ENCODE data around the gene PLP2. TPM values are rescaled to one million over a fixed set of nuclear protein-coding genes. Genes with fewer than 3 reads are reported as not detected.

PLP2 gene
- total and polyA plus RNA-seq, 3 donors from 2014 or later = 19.0 to 61.6 (median 21.4) TPM

DNA sequence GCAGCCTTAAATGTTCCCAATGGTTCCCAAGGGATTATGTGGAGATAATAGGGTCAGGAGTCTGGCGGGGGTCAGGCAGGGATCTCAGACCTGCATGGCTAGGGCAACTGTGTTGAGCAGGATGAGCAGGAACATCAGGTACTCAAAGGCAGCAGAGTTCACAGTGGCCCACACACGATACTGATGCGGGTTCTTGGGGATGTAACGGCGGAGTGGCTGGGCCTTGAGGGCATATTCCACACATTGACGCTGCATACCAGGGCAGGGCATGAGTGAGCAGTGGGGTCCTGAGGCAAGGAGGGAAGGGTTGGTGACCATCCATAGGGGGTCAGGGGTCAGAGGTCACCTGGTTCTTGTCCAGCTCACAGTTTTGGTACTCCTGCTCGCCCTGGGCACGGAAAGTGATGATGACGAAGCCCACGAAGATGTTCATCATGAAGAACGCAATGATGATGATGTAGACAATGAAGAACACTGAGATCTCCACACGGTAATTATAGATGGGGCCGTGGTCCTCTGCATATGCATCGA is 43.4 kb downstream of the PLP2 start:
- Histone ChIP-seq H3K27ac (no peak overlapping the region), H3K4me1 (no peaks in the 10 kb centered on the region), H3K36me3 (ENCODE audit: low read depth, missing control alignments) (no peaks in the 10 kb centered on the region), H3K9me3 (no peaks in the 10 kb centered on the region), H3K4me3 (no peak overlapping the region), H3K27me3 (no peaks in the 10 kb centered on the region)
- no peak for TF ChIP-seq POLR2A (IDR thresholded peaks at IDR 0.05)
- TF ChIP-seq, protein P1, sequence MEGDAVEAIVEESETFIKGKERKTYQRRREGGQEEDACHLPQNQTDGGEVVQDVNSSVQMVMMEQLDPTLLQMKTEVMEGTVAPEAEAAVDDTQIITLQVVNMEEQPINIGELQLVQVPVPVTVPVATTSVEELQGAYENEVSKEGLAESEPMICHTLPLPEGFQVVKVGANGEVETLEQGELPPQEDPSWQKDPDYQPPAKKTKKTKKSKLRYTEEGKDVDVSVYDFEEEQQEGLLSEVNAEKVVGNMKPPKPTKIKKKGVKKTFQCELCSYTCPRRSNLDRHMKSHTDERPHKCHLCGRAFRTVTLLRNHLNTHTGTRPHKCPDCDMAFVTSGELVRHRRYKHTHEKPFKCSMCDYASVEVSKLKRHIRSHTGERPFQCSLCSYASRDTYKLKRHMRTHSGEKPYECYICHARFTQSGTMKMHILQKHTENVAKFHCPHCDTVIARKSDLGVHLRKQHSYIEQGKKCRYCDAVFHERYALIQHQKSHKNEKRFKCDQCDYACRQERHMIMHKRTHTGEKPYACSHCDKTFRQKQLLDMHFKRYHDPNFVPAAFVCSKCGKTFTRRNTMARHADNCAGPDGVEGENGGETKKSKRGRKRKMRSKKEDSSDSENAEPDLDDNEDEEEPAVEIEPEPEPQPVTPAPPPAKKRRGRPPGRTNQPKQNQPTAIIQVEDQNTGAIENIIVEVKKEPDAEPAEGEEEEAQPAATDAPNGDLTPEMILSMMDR (IDR thresholded peaks at IDR 0.05) = no peak
- DNase-seq = no peak
- WGBS, 2 donors = 82 to 100% methylated on average over 1 to 10 of the region's 14 CpGs
- intact Hi-C loops (cut with DNase I; ENCODE audit: low total_unique reads) = no loop called here

DNA sequence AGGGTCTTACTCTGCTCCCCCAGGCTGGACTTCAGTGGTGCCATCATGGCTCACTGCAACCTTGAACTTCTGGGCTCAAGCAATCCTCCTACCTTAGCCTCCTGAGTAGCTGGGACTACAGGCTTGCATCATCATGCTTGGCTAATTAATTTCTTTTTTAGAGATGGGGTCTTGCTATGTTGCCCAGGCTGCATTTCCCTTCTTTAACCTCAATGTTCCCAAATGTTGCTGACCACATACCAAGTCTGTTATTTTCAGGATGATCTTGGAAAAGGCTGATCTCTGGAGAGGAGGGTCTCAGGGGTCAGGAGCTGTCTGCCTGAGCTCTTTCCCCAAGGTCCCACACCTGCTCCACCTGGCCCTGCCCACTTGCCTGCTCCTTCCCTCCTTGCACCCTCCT is 48.4 kb downstream of the PLP2 start:
- no peak for DNase-seq
- no peaks in the 10 kb centered on the region for H3K27me3 ChIP-seq

DNA sequence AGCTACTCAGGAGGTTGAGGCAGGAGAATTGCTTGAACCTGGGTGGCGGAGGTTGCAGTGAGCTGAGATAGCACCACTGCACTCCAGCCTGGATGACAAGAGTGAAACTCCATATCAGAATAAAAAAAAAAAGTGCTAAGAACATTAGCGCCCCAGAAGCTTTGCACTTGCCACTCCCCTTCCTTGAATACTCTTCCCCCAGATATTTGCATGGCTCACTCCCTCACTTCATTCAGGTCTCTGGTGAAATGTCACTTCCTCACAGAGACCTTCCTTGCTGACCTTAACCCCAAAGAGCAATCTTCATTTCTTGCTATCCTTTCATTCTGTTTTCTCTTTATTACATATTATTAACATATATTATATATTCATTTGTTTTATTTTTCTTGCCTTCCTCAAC is 50.2 kb downstream of the PLP2 start:
- H3K4me3 ChIP-seq = no peak overlapping the region
- intact Hi-C loops (cut with DNase I; ENCODE audit: low total_unique reads) = no loop called here
- no peak overlapping the region for H3K27ac ChIP-seq
- no peak for DNase-seq
- no peaks in the 10 kb centered on the region for H3K27me3 ChIP-seq
- WGBS, 2 donors = 79 to 86% methylated on average over 2 of the region's 2 CpGs
- H3K36me3 ChIP-seq (ENCODE audit: low read depth, missing control alignments) = no peaks in the 10 kb centered on the region
- H3K4me1 ChIP-seq = no peaks in the 10 kb centered on the region
- H3K9me3 ChIP-seq = no peaks in the 10 kb centered on the region
- TF ChIP-seq POLR2A (IDR thresholded peaks at IDR 0.05) = no peak
- TF ChIP-seq, protein P1 (IDR thresholded peaks at IDR 0.05) = no peak

More for the DNA sequence above, 48.4 kb downstream of the PLP2 start:
- Histone ChIP-seq H3K4me3 (no peak overlapping the region), H3K36me3 (ENCODE audit: low read depth, missing control alignments) (no peaks in the 10 kb centered on the region), H3K27ac (no peak overlapping the region), H3K9me3 (no peaks in the 10 kb centered on the region), H3K4me1 (no peaks in the 10 kb centered on the region)
- no peak for TF ChIP-seq POLR2A (IDR thresholded peaks at IDR 0.05)
- TF ChIP-seq, protein P1 (IDR thresholded peaks at IDR 0.05) = no peak
- intact Hi-C loops (cut with DNase I; ENCODE audit: low total_unique reads) = no loop called here

Small RNA genes lying within 50 kb of the gene (small RNA-seq; reads per million reads assigned to genes)
- 0 to 0.09 reads per million in 2 donors for gene RN7SL262P

Other genes with a start within 250 kb of the PLP2 start
- gene OTUD5, start 214.3 kb upstream of the PLP2 start, total RNA-seq = 10 to 100 TPM; 74.3 to 77.1 TPM
- 36.2 TPM for gene OTUD5, start 214.3 kb upstream of the PLP2 start, polyA plus RNA-seq (ENCODE audit: insufficient read depth, low read depth, low replicate concordance)
- gene KCND1, start 200.1 kb upstream of the PLP2 start, total RNA-seq = 1 to 10 TPM; 2.4 to 3.3 TPM
- gene KCND1, start 200.1 kb upstream of the PLP2 start, polyA plus RNA-seq (ENCODE audit: insufficient read depth, low read depth, low replicate concordance) = 2.3 TPM
- 10 to 100 TPM; 76.4 to 88.9 TPM for gene GRIPAP1, start 169.6 kb upstream of the PLP2 start, total RNA-seq
- 44.4 TPM for gene GRIPAP1, start 169.6 kb upstream of the PLP2 start, polyA plus RNA-seq (ENCODE audit: insufficient read depth, low read depth, low replicate concordance)
- 10 to 100 TPM; 53.9 to 66.0 TPM for gene TFE3, start 128.5 kb upstream of the PLP2 start, total RNA-seq
- gene TFE3, start 128.5 kb upstream of the PLP2 start, polyA plus RNA-seq (ENCODE audit: insufficient read depth, low read depth, low replicate concordance) = 29.3 TPM
- gene CCDC120, start 112.9 kb upstream of the PLP2 start, total RNA-seq = 10 to 100 TPM; 11.0 to 11.2 TPM
- 7.5 TPM for gene CCDC120, start 112.9 kb upstream of the PLP2 start, polyA plus RNA-seq (ENCODE audit: insufficient read depth, low read depth, low replicate concordance)
- 10 to 100 TPM; 43.7 to 58.7 TPM for gene PRAF2, start 97.9 kb upstream of the PLP2 start, total RNA-seq
- gene PRAF2, start 97.9 kb upstream of the PLP2 start, polyA plus RNA-seq (ENCODE audit: insufficient read depth, low read depth, low replicate concordance) = 60.9 TPM
- 10 to 100 TPM; 43.2 to 52.0 TPM for gene WDR45, start 92.0 kb upstream of the PLP2 start, total RNA-seq
- gene WDR45, start 92.0 kb upstream of the PLP2 start, polyA plus RNA-seq (ENCODE audit: insufficient read depth, low read depth, low replicate concordance) = 27.1 TPM
- 10 to 100 TPM; 19.6 to 24.8 TPM for gene GPKOW, start 48.2 kb upstream of the PLP2 start, total RNA-seq
- gene GPKOW, start 48.2 kb upstream of the PLP2 start, polyA plus RNA-seq (ENCODE audit: insufficient read depth, low read depth, low replicate concordance) = 17.9 TPM
- 1 to 10 TPM; 1.1 to 3.1 TPM for gene MAGIX, start 9.1 kb upstream of the PLP2 start, total RNA-seq
- gene MAGIX, start 9.1 kb upstream of the PLP2 start, polyA plus RNA-seq (ENCODE audit: insufficient read depth, low read depth, low replicate concordance) = 0.90 TPM
- 1 to 10 TPM; 6.1 to 9.9 TPM for gene PRICKLE3, start 14.5 kb downstream of the PLP2 start, total RNA-seq
- 2.7 TPM for gene PRICKLE3, start 14.5 kb downstream of the PLP2 start, polyA plus RNA-seq (ENCODE audit: insufficient read depth, low read depth, low replicate concordance)
- gene SYP, start 28.3 kb downstream of the PLP2 start, total RNA-seq = 1 to 10 TPM; 1.7 to 3.4 TPM
- 2.5 TPM for gene SYP, start 28.3 kb downstream of the PLP2 start, polyA plus RNA-seq (ENCODE audit: insufficient read depth, low read depth, low replicate concordance)
- under 1 TPM; 0.16 to 0.19 TPM for gene CACNA1F, start 61.4 kb downstream of the PLP2 start, total RNA-seq
- 0.24 TPM for gene CACNA1F, start 61.4 kb downstream of the PLP2 start, polyA plus RNA-seq (ENCODE audit: insufficient read depth, low read depth, low replicate concordance)
- 10 to 100 TPM; 13.4 to 13.9 TPM for gene CCDC22, start 63.6 kb downstream of the PLP2 start, total RNA-seq
- gene CCDC22, start 63.6 kb downstream of the PLP2 start, polyA plus RNA-seq (ENCODE audit: insufficient read depth, low read depth, low replicate concordance) = 7.3 TPM
- 1 to 10 TPM; 1.1 to 2.5 TPM for gene FOXP3, start 92.8 kb downstream of the PLP2 start, total RNA-seq
- 2.2 TPM for gene FOXP3, start 92.8 kb downstream of the PLP2 start, polyA plus RNA-seq (ENCODE audit: insufficient read depth, low read depth, low replicate concordance)
- gene PPP1R3F, start 97.9 kb downstream of the PLP2 start, total RNA-seq = 10 to 100 TPM; 17.6 to 18.0 TPM
- 7.6 TPM for gene PPP1R3F, start 97.9 kb downstream of the PLP2 start, polyA plus RNA-seq (ENCODE audit: insufficient read depth, low read depth, low replicate concordance)
- gene GAGE10, start 131.7 kb downstream of the PLP2 start, total RNA-seq = not detected
- not detected for gene GAGE10, start 131.7 kb downstream of the PLP2 start, polyA plus RNA-seq (ENCODE audit: insufficient read depth, low read depth, low replicate concordance)
- gene GAGE12J, start 150.1 kb downstream of the PLP2 start, total RNA-seq = 1 to 10 TPM in 1 of 2 donors, not detected in 1; 8.5 TPM
- 14.2 TPM for gene GAGE12J, start 150.1 kb downstream of the PLP2 start, polyA plus RNA-seq (ENCODE audit: insufficient read depth, low read depth, low replicate concordance)
- 1 to 10 TPM; 2.0 to 5.1 TPM for gene GAGE13, start 159.7 kb downstream of the PLP2 start, total RNA-seq
- gene GAGE13, start 159.7 kb downstream of the PLP2 start, polyA plus RNA-seq (ENCODE audit: insufficient read depth, low read depth, low replicate concordance) = 15.5 TPM